ENCODE measurements around the gene FKBP8.
A peak's percentile ranks its signal among the peaks of the same experiment; 100 is the strongest.
"Not testable (repeated sequence)": the region's sequence is repeated elsewhere in the genome, so short reads cannot be mapped to it uniquely, and the experiment has no call there.

Gene FKBP8

GRCh38 chr19:18542941-18543813 is at the start of gene FKBP8:
TSS of gene FKBP8 (minus strand) at chr19:18543573. CDS start at chr19:18541970, 1,603 bp downstream.
- peak; percentile 92 to 97 (median 94) for DNase-seq

- DNase-seq: not testable (repeated sequence)
Measured at GRCh38 chr19:18592732-18593131, 49.4 kb upstream of the FKBP8 start.

- no peak for DNase-seq
Measured at GRCh38 chr19:18591735-18592385, 48.5 kb upstream of the FKBP8 start.

GRCh38 chr19:18590273-18591272 is 47.2 kb upstream of the FKBP8 start:
- DNase-seq: peak; percentile 46 to 59 (median 54)

- DNase-seq: peak; percentile 67 to 85 (median 72)
Measured at GRCh38 chr19:18589380-18590272, 46.3 kb upstream of the FKBP8 start.

- DNase-seq: peak; percentile 86 to 97 (median 88)
Measured at GRCh38 chr19:18588611-18589379, 45.4 kb upstream of the FKBP8 start, which contains the start of gene REX1BD. TSS of gene REX1BD (plus strand) at chr19:18588798. CDS start at chr19:18588802, 4 bp downstream.

- DNase-seq: peak in 1 of 3 donors; percentile 36
Measured at GRCh38 chr19:18587962-18588610, 44.7 kb upstream of the FKBP8 start.

GRCh38 chr19:18587561-18587960 is 44.2 kb upstream of the FKBP8 start:
- DNase-seq: no peak

- peak; percentile 59 to 72 (median 72) for DNase-seq
Measured at GRCh38 chr19:18586306-18586705, 42.9 kb upstream of the FKBP8 start.

- no peak for DNase-seq
Measured at GRCh38 chr19:18580311-18580710, 36.9 kb upstream of the FKBP8 start.

GRCh38 chr19:18577365-18577914 is 34.1 kb upstream of the FKBP8 start:
- no peak for DNase-seq

GRCh38 chr19:18576383-18576782 is 33.0 kb upstream of the FKBP8 start:
- DNase-seq: no peak

- no peak for DNase-seq
Measured at GRCh38 chr19:18574691-18575291, 31.4 kb upstream of the FKBP8 start.

- peak; percentile 99 to 100 (median 100) for DNase-seq
Measured at GRCh38 chr19:18571564-18572344, 28.4 kb upstream of the FKBP8 start, which contains the start of gene UBA52. TSS of gene UBA52 (plus strand) at chr19:18571857. CDS start at chr19:18573301, 1,444 bp downstream.

- no peak for DNase-seq
Measured at GRCh38 chr19:18568367-18568766, 25.0 kb upstream of the FKBP8 start.

GRCh38 chr19:18566953-18567352 is 23.6 kb upstream of the FKBP8 start:
- DNase-seq: no peak

GRCh38 chr19:18562086-18562485 is 18.7 kb upstream of the FKBP8 start:
- DNase-seq: no peak

- no peak for DNase-seq
Measured at GRCh38 chr19:18559685-18560084, 16.3 kb upstream of the FKBP8 start.

Measured in suppressor macrophage treated with lipopolysaccharide for 1 hour (primary cell).